Adipocyte (in vitro differentiated cells): Measurements from ENCODE around the gene MPZ.
"Not testable (repeated sequence)": the region's sequence is repeated elsewhere in the genome, so short reads cannot be mapped to it uniquely, and the experiment has no call there.

ENCODE experiments used
- DNase-seq: peaks from one replicate; pipeline ENCODE4 v3.0.0-alpha.2; 2015; ENCODE audit warnings: low read depth
- H3K27me3 ChIP-seq: replicated peaks from 2 replicates; pipeline ENCODE4 v1.7.0; 2013; ENCODE audit warnings: mild to moderate bottlenecking, low read length, moderate library complexity; ENCODE audit not compliant: control insufficient read depth, insufficient read depth
- H3K36me3 ChIP-seq: 2 replicates; pipeline ENCODE4 v1.7.0; 2013; ENCODE audit warnings: low read length, mild to moderate bottlenecking, moderate library complexity; ENCODE audit not compliant: control insufficient read depth, insufficient read depth, severe bottlenecking
- H3K4me1 ChIP-seq: 2 replicates; pipeline ENCODE4 v1.7.0; 2013; ENCODE audit warnings: mild to moderate bottlenecking, low read length, moderate library complexity; ENCODE audit not compliant: control insufficient read depth, insufficient read depth
- H3K4me3 ChIP-seq: 2 replicates; pipeline ENCODE4 v1.7.0; 2013; ENCODE audit warnings: mild to moderate bottlenecking, low read length, moderate library complexity
- H3K9ac ChIP-seq: 2 replicates; pipeline ENCODE4 v1.7.0; 2013; ENCODE audit warnings: mild to moderate bottlenecking, low read length, moderate library complexity
- H3K9me3 ChIP-seq: 2 replicates; pipeline ENCODE4 v1.7.0; 2013; ENCODE audit warnings: mild to moderate bottlenecking, low read length, moderate library complexity; ENCODE audit not compliant: control insufficient read depth

The MPZ gene

GRCh38 chr1:161261261-161262235 lies 48.2 kb downstream of the MPZ start:
- Histone ChIP-seq H3K36me3 (no peaks in the 10 kb centered on the region), H3K4me3 (no peak overlapping the region), H3K27me3 (peaks cover 48% of the 10 kb centered on the region), H3K4me1 (peaks cover 20% of the 10 kb centered on the region), H3K9me3 (peaks cover 13% of the 10 kb centered on the region), H3K9ac (no peak overlapping the region)
- DNase-seq = no peak

GRCh38 chr1:161260376-161261260 lies 49.1 kb downstream of the MPZ start:
- DNase-seq = peak; percentile 39
- Histone ChIP-seq H3K9ac (no peak overlapping the region), H3K36me3 (no peaks in the 10 kb centered on the region), H3K4me1 (peaks cover 22% of the 10 kb centered on the region), H3K27me3 (peaks cover 48% of the 10 kb centered on the region), H3K4me3 (no peak overlapping the region), H3K9me3 (peaks cover 20% of the 10 kb centered on the region)

GRCh38 chr1:161259765-161260164 lies 50.0 kb downstream of the MPZ start:
- H3K36me3 ChIP-seq = no peaks in the 10 kb centered on the region
- H3K4me3 ChIP-seq = no peak overlapping the region
- peaks cover 28% of the 10 kb centered on the region for H3K4me1 ChIP-seq
- H3K27me3 ChIP-seq = peaks cover 48% of the 10 kb centered on the region
- H3K9ac ChIP-seq = no peak overlapping the region
- peaks cover 20% of the 10 kb centered on the region for H3K9me3 ChIP-seq
- DNase-seq = no peak

GRCh38 chr1:161259345-161259702 lies 50.4 kb downstream of the MPZ start:
- no peak for DNase-seq
- Histone ChIP-seq H3K36me3 (no peaks in the 10 kb centered on the region), H3K27me3 (peaks cover 52% of the 10 kb centered on the region), H3K4me1 (peaks cover 28% of the 10 kb centered on the region), H3K9me3 (peaks cover 20% of the 10 kb centered on the region), H3K4me3 (no peak overlapping the region), H3K9ac (no peak overlapping the region)

- H3K9me3 ChIP-seq = peaks cover 20% of the 10 kb centered on the region
- H3K9ac ChIP-seq = no peak within 1 kb of the TSS
- H3K27me3 ChIP-seq = peaks cover 57% of the 10 kb centered on the region
- H3K4me1 ChIP-seq = peaks cover 28% of the 10 kb centered on the region
- peak within 1 kb of the TSS; percentile 59 for H3K4me3 ChIP-seq
- DNase-seq = peak; percentile 39
- no peaks in the 10 kb centered on the region for H3K36me3 ChIP-seq
These were observed 51.1 kb downstream of the MPZ start, which contains the start of gene PCP4L1 for GRCh38 chr1:161258439-161259344. PCP4L1 (plus strand) TSS chr1:161258745; CDS start chr1:161258975, 230 bp downstream.

- H3K9ac ChIP-seq, DNase-seq, H3K36me3 ChIP-seq, H3K4me3 ChIP-seq: not testable (repeated sequence)
- Histone ChIP-seq H3K9me3 (peaks cover 20% of the 10 kb centered on the region), H3K27me3 (peaks cover 53% of the 10 kb centered on the region), H3K4me1 (peaks cover 28% of the 10 kb centered on the region)
These were observed 52.7 kb downstream of the MPZ start for GRCh38 chr1:161257109-161257508.

- DNase-seq, H3K4me3 ChIP-seq, H3K36me3 ChIP-seq, H3K9ac ChIP-seq: not testable (repeated sequence)
- Histone ChIP-seq H3K27me3 (peaks cover 52% of the 10 kb centered on the region), H3K4me1 (peaks cover 24% of the 10 kb centered on the region), H3K9me3 (peaks cover 20% of the 10 kb centered on the region)
These were observed 53.7 kb downstream of the MPZ start for GRCh38 chr1:161255955-161256520.

- peaks cover 20% of the 10 kb centered on the region for H3K9me3 ChIP-seq
- H3K36me3 ChIP-seq, H3K4me3 ChIP-seq, H3K9ac ChIP-seq, DNase-seq: not testable (repeated sequence)
- H3K27me3 ChIP-seq = peaks cover 48% of the 10 kb centered on the region
- H3K4me1 ChIP-seq = peaks cover 17% of the 10 kb centered on the region
These were observed 54.5 kb downstream of the MPZ start for GRCh38 chr1:161255302-161255701.
